Activated CD4-positive, alpha-beta T cell treated with anti-CD3 and anti-CD28 coated beads for 24 hours (primary cell): ENCODE results near the gene ITGB1BP1.
"Not testable (repeated sequence)": the region's sequence is repeated elsewhere in the genome, so short reads cannot be mapped to it uniquely, and the experiment has no call there.

Experiments
- DNase-seq, 2 donors: peaks; one replicate each; pipeline ENCODE4 v3.0.0-alpha.2; 2020; ENCODE audit warnings: low read depth in 2 of 2

ITGB1BP1 gene

GRCh38 chr2:9400268-9401058 lies 22.9 kb downstream of the ITGB1BP1 start:
- DNase-seq: no peak

- no peak for DNase-seq
These were observed 24.2 kb downstream of the ITGB1BP1 start for GRCh38 chr2:9398881-9399780.

GRCh38 chr2:9398251-9398650 lies 25.1 kb downstream of the ITGB1BP1 start:
- not testable (repeated sequence) for DNase-seq

GRCh38 chr2:9397201-9397600 lies 26.1 kb downstream of the ITGB1BP1 start:
- DNase-seq: no peak

- DNase-seq: no peak
These were observed 28.5 kb downstream of the ITGB1BP1 start for GRCh38 chr2:9394816-9395215.

- no peak for DNase-seq
These were observed 30.2 kb downstream of the ITGB1BP1 start for GRCh38 chr2:9392898-9393765.

GRCh38 chr2:9391961-9392720 lies 31.2 kb downstream of the ITGB1BP1 start:
- DNase-seq: no peak

GRCh38 chr2:9390991-9391390 lies 32.3 kb downstream of the ITGB1BP1 start:
- no peak for DNase-seq

- no peak for DNase-seq
These were observed 33.0 kb downstream of the ITGB1BP1 start for GRCh38 chr2:9390151-9390850.

- DNase-seq: no peak
These were observed 34.1 kb downstream of the ITGB1BP1 start for GRCh38 chr2:9388950-9389911.

- DNase-seq: no peak
These were observed 35.1 kb downstream of the ITGB1BP1 start for GRCh38 chr2:9388199-9388681.

- no peak for DNase-seq
These were observed 37.5 kb downstream of the ITGB1BP1 start for GRCh38 chr2:9385841-9386240.

- no peak for DNase-seq
These were observed 38.8 kb downstream of the ITGB1BP1 start for GRCh38 chr2:9384521-9384920.

- DNase-seq: no peak
These were observed 40.6 kb downstream of the ITGB1BP1 start for GRCh38 chr2:9382604-9383235.

- no peak for DNase-seq
These were observed 42.4 kb downstream of the ITGB1BP1 start for GRCh38 chr2:9380702-9381628.

- DNase-seq: no peak
These were observed 44.0 kb downstream of the ITGB1BP1 start for GRCh38 chr2:9379391-9379755.
